Ishikawa (cell line): ENCODE measurements around the gene GNAL.

ENCODE experiments used
- CEBPB ChIP-seq: IDR thresholded peaks from 2 replicates; pipeline ENCODE4 v1.6.1; 2012
- CREB1 ChIP-seq: IDR thresholded peaks from 2 replicates; pipeline ENCODE4 v1.6.1; 2012; ENCODE audit warnings: low read depth
- EGR1 ChIP-seq: IDR thresholded peaks from 2 replicates; pipeline ENCODE4 v1.6.1; 2012
- EP300 ChIP-seq: IDR thresholded peaks from 2 replicates; pipeline ENCODE4 v1.6.1; 2012; ENCODE audit warnings: borderline replicate concordance
- FOXM1 ChIP-seq: IDR thresholded peaks from 2 replicates; pipeline ENCODE4 v1.6.1; 2012; ENCODE audit warnings: low read depth, borderline replicate concordance
- MAX ChIP-seq: IDR thresholded peaks from 2 replicates; pipeline ENCODE4 v1.6.1; 2012
- NFIC ChIP-seq: IDR thresholded peaks from 2 replicates; pipeline ENCODE4 v1.6.1; 2012
- RAD21 ChIP-seq: IDR thresholded peaks from 2 replicates; pipeline ENCODE4 v1.6.1; 2012; ENCODE audit warnings: low read depth
- TAF1 ChIP-seq: IDR thresholded peaks from 2 replicates; pipeline ENCODE4 v1.6.1; 2012; ENCODE audit warnings: low read depth, mild to moderate bottlenecking
- TCF12 ChIP-seq: IDR thresholded peaks from 2 replicates; pipeline ENCODE4 v1.6.1; 2012; ENCODE audit warnings: low read depth
- TEAD4 ChIP-seq: IDR thresholded peaks from 2 replicates; pipeline ENCODE4 v1.6.1; 2012
- USF1 ChIP-seq: IDR thresholded peaks from 2 replicates; pipeline ENCODE4 v1.6.1; 2012
- YY1 ChIP-seq: IDR thresholded peaks from 2 replicates; pipeline ENCODE4 v1.6.1; 2012; ENCODE audit warnings: low read depth
- ZBTB7A ChIP-seq: IDR thresholded peaks from 2 replicates; pipeline ENCODE4 v1.6.1; 2012; ENCODE audit warnings: low read depth
- TF ChIP-seq, protein P1 (sequence below): IDR thresholded peaks from 2 replicates; pipeline ENCODE4 v1.6.1; 2012; ENCODE audit warnings: low read depth, mild to moderate bottlenecking

GNAL gene

GRCh38 chr18:11795916-11796315 is 106.9 kb downstream of the GNAL start:
- TF ChIP-seq ZBTB7A: no peak
- no peak for TF ChIP-seq RAD21
- no peak for TF ChIP-seq TAF1
- TF ChIP-seq, protein P1, sequence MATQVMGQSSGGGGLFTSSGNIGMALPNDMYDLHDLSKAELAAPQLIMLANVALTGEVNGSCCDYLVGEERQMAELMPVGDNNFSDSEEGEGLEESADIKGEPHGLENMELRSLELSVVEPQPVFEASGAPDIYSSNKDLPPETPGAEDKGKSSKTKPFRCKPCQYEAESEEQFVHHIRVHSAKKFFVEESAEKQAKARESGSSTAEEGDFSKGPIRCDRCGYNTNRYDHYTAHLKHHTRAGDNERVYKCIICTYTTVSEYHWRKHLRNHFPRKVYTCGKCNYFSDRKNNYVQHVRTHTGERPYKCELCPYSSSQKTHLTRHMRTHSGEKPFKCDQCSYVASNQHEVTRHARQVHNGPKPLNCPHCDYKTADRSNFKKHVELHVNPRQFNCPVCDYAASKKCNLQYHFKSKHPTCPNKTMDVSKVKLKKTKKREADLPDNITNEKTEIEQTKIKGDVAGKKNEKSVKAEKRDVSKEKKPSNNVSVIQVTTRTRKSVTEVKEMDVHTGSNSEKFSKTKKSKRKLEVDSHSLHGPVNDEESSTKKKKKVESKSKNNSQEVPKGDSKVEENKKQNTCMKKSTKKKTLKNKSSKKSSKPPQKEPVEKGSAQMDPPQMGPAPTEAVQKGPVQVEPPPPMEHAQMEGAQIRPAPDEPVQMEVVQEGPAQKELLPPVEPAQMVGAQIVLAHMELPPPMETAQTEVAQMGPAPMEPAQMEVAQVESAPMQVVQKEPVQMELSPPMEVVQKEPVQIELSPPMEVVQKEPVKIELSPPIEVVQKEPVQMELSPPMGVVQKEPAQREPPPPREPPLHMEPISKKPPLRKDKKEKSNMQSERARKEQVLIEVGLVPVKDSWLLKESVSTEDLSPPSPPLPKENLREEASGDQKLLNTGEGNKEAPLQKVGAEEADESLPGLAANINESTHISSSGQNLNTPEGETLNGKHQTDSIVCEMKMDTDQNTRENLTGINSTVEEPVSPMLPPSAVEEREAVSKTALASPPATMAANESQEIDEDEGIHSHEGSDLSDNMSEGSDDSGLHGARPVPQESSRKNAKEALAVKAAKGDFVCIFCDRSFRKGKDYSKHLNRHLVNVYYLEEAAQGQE: no peak
- TF ChIP-seq EP300: no peak
- TF ChIP-seq TEAD4: no peak
- TF ChIP-seq CREB1: no peak
- TF ChIP-seq EGR1: no peak

GRCh38 chr18:11798271-11798670 is 109.2 kb downstream of the GNAL start:
- TF ChIP-seq TEAD4: no peak
- TF ChIP-seq TAF1: no peak
- TF ChIP-seq YY1: no peak
- no peak for TF ChIP-seq FOXM1
- TF ChIP-seq, protein P1: no peak
- TF ChIP-seq MAX: no peak
- TF ChIP-seq RAD21: no peak
- no peak for TF ChIP-seq TCF12
- no peak for TF ChIP-seq EGR1
- TF ChIP-seq CREB1: no peak
- no peak for TF ChIP-seq NFIC

DNA sequence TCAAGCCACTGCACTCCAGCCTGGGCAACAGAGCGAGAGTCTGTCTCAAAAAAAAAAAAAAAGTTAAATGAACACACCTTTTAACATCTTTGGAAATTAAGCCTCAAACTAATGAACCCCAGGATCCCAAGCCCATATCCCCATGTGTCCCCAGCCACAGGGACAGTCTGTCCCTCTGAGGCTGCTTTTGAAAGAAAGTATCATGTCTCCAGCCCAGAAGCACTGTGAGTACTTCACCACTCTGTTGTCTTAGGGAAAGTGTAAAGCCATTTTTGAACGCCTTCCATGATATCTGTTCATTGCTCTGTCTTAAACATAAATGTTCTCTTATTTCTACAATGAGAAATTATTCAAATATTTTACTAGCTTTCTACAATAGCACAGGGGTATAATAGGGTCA is 110.0 kb downstream of the GNAL start:
- TF ChIP-seq TAF1 (no peak), RAD21 (no peak), NFIC (no peak), ZBTB7A (no peak), YY1 (no peak), MAX (no peak), FOXM1 (no peak), TCF12 (no peak), EP300 (no peak), EGR1 (no peak), USF1 (no peak), TEAD4 (no peak), CREB1 (no peak), CEBPB (no peak)
- TF ChIP-seq, protein P1: no peak

DNA sequence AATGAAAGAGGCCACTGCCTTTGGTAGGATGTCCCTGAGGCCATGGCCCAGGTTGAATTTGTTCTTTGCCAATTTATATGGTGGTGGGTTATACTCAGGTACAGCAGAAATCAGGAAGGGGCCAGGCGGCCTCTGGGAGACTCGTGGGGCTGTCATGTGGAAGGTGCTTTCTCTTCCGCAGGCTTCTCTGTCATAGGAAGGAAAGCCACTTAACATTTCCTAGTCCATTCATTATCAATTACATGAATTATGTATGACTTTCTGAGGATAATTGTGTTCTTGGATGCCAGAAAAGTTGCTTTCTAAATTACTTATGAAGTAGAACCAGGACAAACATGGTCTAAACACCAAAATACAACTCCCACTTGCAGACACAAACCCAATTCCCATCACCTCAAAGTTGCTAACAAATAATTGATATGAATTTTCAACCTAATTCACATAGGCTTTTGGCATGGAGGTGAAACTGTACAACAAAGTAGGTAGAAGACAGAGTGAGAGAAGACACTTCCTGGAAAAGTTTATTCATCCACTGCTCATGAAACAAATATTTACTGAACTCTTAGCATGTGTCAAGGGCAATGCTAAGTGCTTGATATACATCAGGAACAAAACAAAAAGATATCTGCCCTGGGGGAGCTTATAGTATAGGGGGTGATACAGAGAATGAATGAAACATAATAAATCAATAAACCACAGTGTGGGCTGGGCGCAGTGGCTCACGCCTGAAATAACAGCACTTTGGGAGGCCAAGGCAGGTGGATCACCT is 111.7 kb downstream of the GNAL start:
- no peak for TF ChIP-seq YY1
- no peak for TF ChIP-seq TCF12
- TF ChIP-seq USF1: no peak
- no peak for TF ChIP-seq ZBTB7A
- no peak for TF ChIP-seq TAF1
- no peak for TF ChIP-seq FOXM1
- TF ChIP-seq RAD21: no peak
- TF ChIP-seq CEBPB: no peak
- TF ChIP-seq, protein P1: no peak
- no peak for TF ChIP-seq NFIC
- no peak for TF ChIP-seq MAX
- no peak for TF ChIP-seq EP300
- no peak for TF ChIP-seq EGR1
- TF ChIP-seq TEAD4: no peak
